Measurements from ENCODE around the gene GUCY1B1. TPM values are rescaled to one million over a fixed set of nuclear protein-coding genes. Genes with fewer than 3 reads are reported as not detected.

GUCY1B1 gene
- polyA plus RNA-seq, 2 of the 4 experiments (the other 2 are of a cell fraction): 0.14 to 0.43 TPM

DNA sequence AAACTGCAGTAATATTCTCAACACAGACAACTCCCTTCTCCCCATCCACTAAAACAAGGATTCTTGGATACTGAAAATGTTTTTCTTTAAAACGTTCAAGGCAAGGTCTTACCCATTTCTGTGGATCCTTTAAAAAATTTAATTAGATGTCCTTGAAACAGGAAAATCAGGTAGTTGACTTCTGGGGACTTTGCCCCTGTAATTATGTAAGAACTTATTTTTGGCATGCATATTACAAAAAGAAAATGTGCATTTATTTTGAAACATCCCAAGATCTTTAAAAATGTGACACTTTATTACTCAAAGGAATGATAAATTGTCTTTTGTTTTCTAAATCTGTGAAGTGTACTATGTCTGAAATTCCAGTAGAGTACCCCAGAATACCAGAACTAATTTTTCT is 25.8 kb downstream of the GUCY1B1 start (continued):
- TF ChIP-seq, protein P1, sequence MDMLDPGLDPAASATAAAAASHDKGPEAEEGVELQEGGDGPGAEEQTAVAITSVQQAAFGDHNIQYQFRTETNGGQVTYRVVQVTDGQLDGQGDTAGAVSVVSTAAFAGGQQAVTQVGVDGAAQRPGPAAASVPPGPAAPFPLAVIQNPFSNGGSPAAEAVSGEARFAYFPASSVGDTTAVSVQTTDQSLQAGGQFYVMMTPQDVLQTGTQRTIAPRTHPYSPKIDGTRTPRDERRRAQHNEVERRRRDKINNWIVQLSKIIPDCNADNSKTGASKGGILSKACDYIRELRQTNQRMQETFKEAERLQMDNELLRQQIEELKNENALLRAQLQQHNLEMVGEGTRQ (IDR thresholded peaks at IDR 0.05): no peak
- TF ChIP-seq HEYL (CRISPR knock-in tag; IDR thresholded peaks at IDR 0.05): no peak
- no peak for TF ChIP-seq NPAS2 (CRISPR knock-in tag; IDR thresholded peaks at IDR 0.05; ENCODE audit: borderline replicate concordance)
- TF ChIP-seq RARB (CRISPR knock-in tag; IDR thresholded peaks at IDR 0.05): no peak
- TF ChIP-seq EP300 (IDR thresholded peaks at IDR 0.05): no peak

DNA sequence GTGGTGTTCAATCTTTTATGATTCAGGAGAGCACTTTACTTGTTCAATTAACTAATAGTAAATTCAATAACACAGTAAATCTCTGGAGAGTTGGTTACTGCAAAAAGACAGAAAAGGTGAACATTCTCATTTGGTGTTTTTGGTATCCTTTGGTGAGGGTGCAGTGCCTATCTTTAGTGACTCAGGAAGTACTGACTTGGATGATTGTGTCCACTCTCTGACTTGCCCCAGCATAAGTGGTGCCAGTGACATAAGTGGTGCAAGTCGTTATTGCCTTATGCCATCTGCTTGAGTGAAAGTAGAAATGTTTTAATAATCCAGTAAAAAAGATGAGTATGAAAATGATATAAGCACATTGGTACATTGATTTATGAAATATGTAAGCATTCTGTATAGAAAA is 27.0 kb downstream of the GUCY1B1 start:
- WGBS (ENCODE audit: missing lambda C conversion rate): 0% methylated on average over 1 of the region's 1 CpG
- DNase-seq (ENCODE audit: low read depth in 1 of 2, low spot score in 1 of 2) (no peak), ATAC-seq (no peak), FAIRE-seq (no peak)
- POLR2A ChIA-PET: no interaction called here
- Histone ChIP-seq H3K4me1 (no peaks in the 10 kb centered on the region), H3K4me3 (no peak overlapping the region), H3K4me2 (no peak overlapping the region), H3K9me3 (no peaks in the 10 kb centered on the region), H3K27ac (no peak overlapping the region)
- TF ChIP-seq, protein P2, sequence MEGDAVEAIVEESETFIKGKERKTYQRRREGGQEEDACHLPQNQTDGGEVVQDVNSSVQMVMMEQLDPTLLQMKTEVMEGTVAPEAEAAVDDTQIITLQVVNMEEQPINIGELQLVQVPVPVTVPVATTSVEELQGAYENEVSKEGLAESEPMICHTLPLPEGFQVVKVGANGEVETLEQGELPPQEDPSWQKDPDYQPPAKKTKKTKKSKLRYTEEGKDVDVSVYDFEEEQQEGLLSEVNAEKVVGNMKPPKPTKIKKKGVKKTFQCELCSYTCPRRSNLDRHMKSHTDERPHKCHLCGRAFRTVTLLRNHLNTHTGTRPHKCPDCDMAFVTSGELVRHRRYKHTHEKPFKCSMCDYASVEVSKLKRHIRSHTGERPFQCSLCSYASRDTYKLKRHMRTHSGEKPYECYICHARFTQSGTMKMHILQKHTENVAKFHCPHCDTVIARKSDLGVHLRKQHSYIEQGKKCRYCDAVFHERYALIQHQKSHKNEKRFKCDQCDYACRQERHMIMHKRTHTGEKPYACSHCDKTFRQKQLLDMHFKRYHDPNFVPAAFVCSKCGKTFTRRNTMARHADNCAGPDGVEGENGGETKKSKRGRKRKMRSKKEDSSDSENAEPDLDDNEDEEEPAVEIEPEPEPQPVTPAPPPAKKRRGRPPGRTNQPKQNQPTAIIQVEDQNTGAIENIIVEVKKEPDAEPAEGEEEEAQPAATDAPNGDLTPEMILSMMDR (IDR thresholded peaks at IDR 0.05): no peak
- no peak for TF ChIP-seq FOSL2 (IDR thresholded peaks at IDR 0.05)
- no peak for TF ChIP-seq FOSL2 (CRISPR knock-in tag; IDR thresholded peaks at IDR 0.05)
- TF ChIP-seq PHF8 (IDR thresholded peaks at IDR 0.05; ENCODE audit: borderline replicate concordance, low read depth): no peak
- TF ChIP-seq RFX5 (IDR thresholded peaks at IDR 0.05): no peak
- TF ChIP-seq BHLHE40 (IDR thresholded peaks at IDR 0.05; ENCODE audit: low read depth, low read length): no peak
- TF ChIP-seq ESRRA (IDR thresholded peaks at IDR 0.05; ENCODE audit: borderline replicate concordance, low read length): no peak
- no peak for TF ChIP-seq CHD2 (IDR thresholded peaks at IDR 0.05; ENCODE audit: low read length, partially characterized antibody)
- TF ChIP-seq, protein P1 (IDR thresholded peaks at IDR 0.05): no peak
- TF ChIP-seq EHMT2 (IDR thresholded peaks at IDR 0.05; ENCODE audit: low read depth): no peak
- TF ChIP-seq JUN (IDR thresholded peaks at IDR 0.05): no peak
- TF ChIP-seq FOSB (CRISPR knock-in tag; IDR thresholded peaks at IDR 0.05): no peak
- CTCF ChIA-PET: no interaction called here

DNA sequence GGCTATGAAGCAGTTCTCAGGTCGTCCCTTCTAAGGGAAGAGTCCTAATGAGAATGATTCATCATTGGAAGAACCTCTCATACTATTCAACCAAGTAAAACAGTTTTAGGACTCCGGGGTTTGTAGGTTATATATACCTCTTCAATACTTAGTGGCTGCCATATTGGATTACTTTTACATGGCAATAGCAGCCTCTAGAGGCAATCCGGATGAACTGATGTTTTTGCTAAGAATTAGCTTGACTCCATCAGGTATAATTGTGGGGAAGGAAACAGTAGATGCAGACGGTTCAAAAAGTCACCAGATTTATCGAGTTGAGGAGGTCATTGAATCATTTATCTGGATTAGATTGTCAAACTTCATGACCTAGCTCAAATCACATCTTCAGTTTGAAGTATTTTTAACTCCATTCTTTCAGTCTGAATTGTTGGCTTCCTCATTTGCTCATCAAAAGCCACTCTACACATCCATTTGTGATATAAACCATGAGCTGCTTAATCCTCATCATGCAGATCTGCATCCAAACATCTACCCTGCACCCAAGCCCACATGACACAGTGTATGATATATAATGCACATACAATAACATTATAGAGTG is 28.4 kb downstream of the GUCY1B1 start:
- TF ChIP-seq EHF (CRISPR knock-in tag; IDR thresholded peaks at IDR 0.05): no peak
- peak; percentile 36; the same call in 1 of the 3 replicates for TF ChIP-seq SMC3 (IDR thresholded peaks at IDR 0.05)
- TF ChIP-seq RAD21 (conservative IDR thresholded peaks at IDR 0.05 in 1 of 2, IDR thresholded peaks at IDR 0.05 in 1 of 2): peak; percentile 68 to 73
- TF ChIP-seq, protein P2 (IDR thresholded peaks at IDR 0.05): peak; percentile 60
- CTCF ChIA-PET: interaction anchor here (0.6 to 1.4 kb wide), 11 partner anchors 8 to 398 kb away, joined by 3 to 7 read pairs (median 3); no protein-coding TSS in a partner anchor
- DNase-seq (ENCODE audit: low read depth in 1 of 2, low spot score in 1 of 2) (peak; percentile 10 to 49), FAIRE-seq (no peak), ATAC-seq (peak; percentile 70 to 94; a peak in 4 of 6 replicates)
- POLR2A ChIA-PET: no interaction called here
- Histone ChIP-seq H3K4me3 (no peak overlapping the region), H3K4me1 (no peaks in the 10 kb centered on the region), H3K9me3 (no peaks in the 10 kb centered on the region), H3K4me2 (peak overlapping the region; percentile 37; the same call in 2 of the 3 replicates), H3K27ac (no peak overlapping the region)
- WGBS (ENCODE audit: missing lambda C conversion rate): 0% methylated on average over 5 of the region's 5 CpGs
